Endothelial cell of umbilical vein (primary cell): Measurements from ENCODE around the gene DOK1. TPM values are rescaled to one million over a fixed set of nuclear protein-coding genes. Genes with fewer than 3 reads are reported as not detected.

Experiments used
- BruUV-seq: library from RNA; stranded (reverse); fragments of 400-500 nt; replicated peaks from 2 replicates; lab custom pipeline; 2021; lab: Mats Ljungman, UMichigan
- CTCF ChIA-PET: fragments of 300-600, 350-600 bp; sonication (Branson Sonifier 250); formaldehyde crosslinking; loops from one replicate; lab custom pipeline; 2021; ENCODE audit warnings: antibody characterized with exemption, inconsistent platforms; lab: Charles Lee
- POLR2A ChIA-PET: fragments of 300-600, 350-600 bp; sonication (Branson Sonifier 250); formaldehyde crosslinking; loops from one replicate; lab custom pipeline; 2021; ENCODE audit warnings: antibody characterized with exemption, inconsistent platforms; lab: Charles Lee
- DNase-seq: peaks from one replicate; pipeline ENCODE4 v3.0.0-alpha.2; 2011; ENCODE audit warnings: low read depth, low spot score
- FAIRE-seq: peaks from 2 replicates; lab custom pipeline; 2011; peaks lifted over from hg19 to GRCh38; lab: Jason Lieb, UNC
- H2AFZ ChIP-seq: 2 replicates; pipeline ENCODE4 v1.6.0; 2012; ENCODE audit warnings: low read depth, low read length, control low read depth, inconsistent platforms
- H3K27ac ChIP-seq: 2 replicates; pipeline ENCODE4 v1.5.1; 2011; ENCODE audit warnings: low read depth, mild to moderate bottlenecking, control low read depth, low read length, moderate library complexity; ENCODE audit not compliant: insufficient read depth
- H3K27me3 ChIP-seq, 2 experiments: 2 replicates each; pipeline versions ENCODE4 v1.6.0 to v1.6.1; 2011; ENCODE audit warnings: low read length in 2 of 2, mixed read lengths in 1 of 2; ENCODE audit not compliant: control insufficient read depth in 2 of 2, insufficient read depth in 2 of 2
- H3K36me3 ChIP-seq, 2 experiments: 2 replicates in 1 of 2; 3 replicates in 1 of 2; pipeline ENCODE4 v1.5.1; 2011; ENCODE audit warnings: low read length in 2 of 2, mild to moderate bottlenecking in 1 of 2, moderate library complexity in 1 of 2; ENCODE audit not compliant: control insufficient read depth in 2 of 2, insufficient read depth in 2 of 2; ENCODE audit errors: extremely low read depth in 1 of 2
- H3K4me1 ChIP-seq: 3 replicates; pipeline ENCODE4 v1.5.1; 2011; ENCODE audit warnings: mild to moderate bottlenecking, low read length; ENCODE audit not compliant: control insufficient read depth, insufficient read depth; ENCODE audit errors: extremely low read depth
- H3K4me2 ChIP-seq: 2 replicates; pipeline ENCODE4 v1.6.1; 2011; ENCODE audit warnings: low read length, control low read depth, mixed read lengths; ENCODE audit not compliant: insufficient read depth
- H3K4me3 ChIP-seq, 3 experiments: fragments of 200-600 bp in 1 of 3; sonication (generic), shearing (Covaris generic) in 1 of 3; replicated peaks in 1 of 3; 2 replicates each; pipeline ENCODE4 v1.5.1; 2011 to 2016; ENCODE audit warnings: control low read depth in 3 of 3, low read length in 3 of 3, mild to moderate bottlenecking in 2 of 3, inconsistent platforms in 1 of 3, low read depth in 1 of 3, moderate library complexity in 1 of 3; ENCODE audit not compliant: insufficient read depth in 1 of 3
- H3K79me2 ChIP-seq: 2 replicates; pipeline ENCODE4 v1.6.0; 2012; ENCODE audit warnings: low read length, inconsistent platforms; ENCODE audit not compliant: control insufficient read depth, insufficient read depth
- H3K9ac ChIP-seq: replicated peaks from 2 replicates; pipeline ENCODE3; 2011; ENCODE audit warnings: low read length, control low read depth; ENCODE audit not compliant: insufficient read depth; ENCODE audit errors: extremely low read depth
- H3K9me1 ChIP-seq: replicated peaks from 3 replicates; pipeline ENCODE4 v1.6.0; 2011; ENCODE audit warnings: mild to moderate bottlenecking, low read length; ENCODE audit not compliant: control insufficient read depth, insufficient read depth; ENCODE audit errors: extremely low read depth
- H3K9me3 ChIP-seq: replicated peaks from 2 replicates; pipeline ENCODE4 v1.5.1; 2012; ENCODE audit warnings: low read length, inconsistent platforms; ENCODE audit not compliant: control insufficient read depth, insufficient read depth
- H4K20me1 ChIP-seq: replicated peaks from 2 replicates; pipeline ENCODE3; 2011; ENCODE audit warnings: mild to moderate bottlenecking, low read length; ENCODE audit not compliant: control insufficient read depth, insufficient read depth; ENCODE audit errors: extremely low read depth
- CTCF ChIP-seq, 2 donors: IDR thresholded peaks; 1 replicate in 1 of 2; 2 replicates in 1 of 2; pipeline ENCODE4 v1.5.1; 2011; ENCODE audit warnings: low read length in 2 of 2, mild to moderate bottlenecking in 2 of 2, moderate library complexity in 2 of 2, control low read depth in 1 of 2, inconsistent platforms in 1 of 2, low read depth in 1 of 2; ENCODE audit not compliant: insufficient read depth in 1 of 2; ENCODE audit errors: extremely low read depth in 1 of 2
- EZH2 ChIP-seq: IDR thresholded peaks from 2 replicates; pipeline ENCODE4 v1.6.1; 2012; ENCODE audit warnings: borderline replicate concordance, low read depth, mild to moderate bottlenecking, moderate library complexity, low read length, inconsistent platforms; ENCODE audit not compliant: severe bottlenecking
- FOS ChIP-seq: IDR thresholded peaks from 2 replicates; pipeline ENCODE4 v1.6.1; 2011; ENCODE audit warnings: mild to moderate bottlenecking, low read length, moderate library complexity, borderline replicate concordance; ENCODE audit not compliant: insufficient read depth
- GATA2 ChIP-seq: IDR thresholded peaks from 2 replicates; pipeline ENCODE4 v1.7.0; 2011; ENCODE audit warnings: low read depth, mild to moderate bottlenecking, moderate library complexity, mixed read lengths, low read length; ENCODE audit not compliant: insufficient read length, insufficient read depth
- JUN ChIP-seq: IDR thresholded peaks from 2 replicates; pipeline ENCODE4 v1.6.1; 2011; ENCODE audit warnings: borderline replicate concordance, low read depth; ENCODE audit not compliant: insufficient read length, insufficient read depth
- MAX ChIP-seq: IDR thresholded peaks from 2 replicates; pipeline ENCODE4 v1.6.1; 2011; ENCODE audit not compliant: insufficient read depth, insufficient read length
- MYC ChIP-seq: IDR thresholded peaks from one replicate; pipeline ENCODE4 v1.6.1; 2011; ENCODE audit warnings: mild to moderate bottlenecking, low read depth, low read length
- POLR2A ChIP-seq: IDR thresholded peaks from 2 replicates; pipeline ENCODE4 v1.6.1; 2012; ENCODE audit warnings: low read depth, mild to moderate bottlenecking, control low read depth, low read length
- POLR2AphosphoS5 ChIP-seq: IDR thresholded peaks from 2 replicates; pipeline ENCODE4 v1.6.1; 2012; ENCODE audit warnings: low read depth, mild to moderate bottlenecking, control low read depth, low read length, moderate library complexity; ENCODE audit not compliant: insufficient read depth
- dilution Hi-C: fragments of 300-500 bp; cut with MboI; formaldehyde crosslinking; loops from one replicate; pipeline ENCODE4 v1.15.0; 2019; ENCODE audit warnings: low sequenced_read_pairs; ENCODE audit not compliant: extremely low pct_ligation_motif_present
- intact Hi-C: fragments of 100-400 bp; cut with micrococcal nuclease; formaldehyde crosslinking; loops from one replicate; pipeline ENCODE4 v1.10.0; 2022
- polyA plus RNA-seq, 4 experiments: library from polyadenylated mRNA; depleted of rRNA in 3 of 4; stranded (reverse) in 3 of 4; unstranded in 1 of 4; fragments of >200 nt; gene quantifications; 2 replicates each; pipeline versions ENCODE4 v1.2.1 to v1.2.3, GENCODE V29; 2011 to 2012; ENCODE audit warnings: missing spikeins in 1 of 4
- total RNA-seq: library from RNA; stranded (reverse); gene quantifications from 2 replicates; pipeline ENCODE4 v1.2.3, GENCODE V29; 2021

Gene DOK1
- total and polyA plus RNA-seq, 2 donors (not counting 3 experiments of a cell fraction or from before 2014, with no cell fraction given), result 10.4 to 12.7 TPM

GRCh38 chr2:74582184-74582583, 27.7 kb downstream of the DOK1 start:
- dilution Hi-C loops, result no loop called here
- CTCF ChIA-PET, result interaction anchor here (1.8 kb wide), 1 partner anchor 50 kb away, joined by 6 read pairs; no protein-coding TSS in a partner anchor

GRCh38 chr2:74583504-74583903, 29.0 kb downstream of the DOK1 start:
- DNase-seq (no peak), FAIRE-seq (no peak)
- H3K27ac ChIP-seq, result no peak overlapping the region
- H3K9ac ChIP-seq, result no peak overlapping the region
- no peak overlapping the region for H3K4me2 ChIP-seq
- peaks cover 6 to 7% of the 10 kb centered on the region in 2 experiments for H3K27me3 ChIP-seq
- H2AFZ ChIP-seq, result no peak overlapping the region
- CTCF ChIA-PET, result interaction anchor here (1.1 to 1.8 kb wide), 5 partner anchors 9 to 143 kb away, joined by 3 to 6 read pairs (median 3); partner anchors contain the start of genes CCDC142 and TTC31
- H3K9me3 ChIP-seq, result no peaks in the 10 kb centered on the region
- no TSS peak for BruUV-seq
- intact Hi-C loops (no loop called here), dilution Hi-C loops (no loop called here)
- POLR2A ChIA-PET, result no interaction called here
- TF ChIP-seq GATA2 (no peak), JUN (no peak), MYC (no peak), FOS (no peak), MAX (no peak), EZH2 (no peak), CTCF (IDR thresholded peaks at IDR 0.05; ENCODE audit: extremely low read depth in 1 of 2, insufficient read depth in 1 of 2, low read depth in 1 of 2, low read length in 2 of 2) (no peak), POLR2A (no peak), POLR2AphosphoS5 (no peak)
- H3K4me1 ChIP-seq, result no peaks in the 10 kb centered on the region
- H3K9me1 ChIP-seq, result no peaks in the 10 kb centered on the region
- no peak overlapping the region for H3K4me3 ChIP-seq
- no peaks in the 10 kb centered on the region for H4K20me1 ChIP-seq
- no peaks in the 10 kb centered on the region for H3K79me2 ChIP-seq
- H3K36me3 ChIP-seq, result no peaks in the 10 kb centered on the region

More at GRCh38 chr2:74582184-74582583, 27.7 kb downstream of the DOK1 start:
- POLR2A ChIA-PET, result no interaction called here
- Histone ChIP-seq H3K79me2 (no peaks in the 10 kb centered on the region), H4K20me1 (no peaks in the 10 kb centered on the region), H3K4me2 (no peak overlapping the region), H2AFZ (no peak overlapping the region), H3K4me1 (no peaks in the 10 kb centered on the region), H3K9me1 (no peaks in the 10 kb centered on the region), H3K9ac (no peak overlapping the region), H3K27me3 (peaks cover 6 to 7% of the 10 kb centered on the region in 2 experiments), H3K36me3 (no peaks in the 10 kb centered on the region), H3K4me3 (no peak overlapping the region), H3K9me3 (no peaks in the 10 kb centered on the region), H3K27ac (no peak overlapping the region)
- no peak for TF ChIP-seq POLR2AphosphoS5
- TF ChIP-seq POLR2A, result no peak
- no peak for TF ChIP-seq JUN
- TF ChIP-seq MAX, result no peak
- TF ChIP-seq MYC, result no peak
- FAIRE-seq (no peak), DNase-seq (no peak)
- intact Hi-C loops, result no loop called here
- BruUV-seq, result no TSS peak
